PC-9 (cell line): ENCODE data around the gene MCRIP1. TPM values are rescaled to one million over a fixed set of nuclear protein-coding genes. Genes with fewer than 3 reads are reported as not detected.

ENCODE experiments used
- BruUV-seq: library from RNA; stranded (reverse); fragments of 400-500 nt; replicated peaks from 2 replicates; lab custom pipeline; 2021; lab: Mats Ljungman, UMichigan
- CTCF ChIA-PET: fragments of 300-600 bp; sonication (Branson Sonifier 250); formaldehyde crosslinking; loops from one replicate; lab custom pipeline; 2022; ENCODE audit warnings: antibody characterized with exemption; lab: Charles Lee
- POLR2A ChIA-PET: fragments of 300-600 bp; sonication (Branson Sonifier 250); formaldehyde crosslinking; loops from one replicate; lab custom pipeline; 2022; ENCODE audit warnings: antibody characterized with exemption; ENCODE audit not compliant: unreplicated experiment; lab: Charles Lee
- DNase-seq, 2 experiments: peaks; one replicate each; pipeline versions ENCODE4 v3.0.0 to v3.0.0-alpha.2; 2015 to 2022; ENCODE audit warnings: mixed read lengths in 1 of 2
- H2AFZ ChIP-seq: fragments of 200-600 bp; sonication (generic); 2 replicates; pipeline ENCODE4 v1.8.1; 2017; ENCODE audit warnings: antibody characterized with exemption
- H3F3A ChIP-seq: fragments of 200-600 bp; sonication (generic); 2 replicates; pipeline ENCODE4 v1.8.1; 2017; ENCODE audit warnings: antibody characterized with exemption, mild to moderate bottlenecking, low read depth; ENCODE audit not compliant: insufficient read depth
- H3K27ac ChIP-seq: fragments of 200-600 bp; sonication (generic); 2 replicates; pipeline ENCODE4 v1.6.1; 2016; ENCODE audit warnings: mixed run types
- H3K27me3 ChIP-seq: fragments of 200-600 bp; sonication (generic); 2 replicates; pipeline ENCODE4 v1.6.1; 2016; ENCODE audit warnings: low read depth, mixed run types; ENCODE audit not compliant: insufficient read depth
- H3K36me3 ChIP-seq: fragments of 200-600 bp; sonication (generic); 2 replicates; pipeline ENCODE4 v1.6.1; 2016; ENCODE audit warnings: low read depth, mixed run types
- H3K4me1 ChIP-seq: fragments of 200-600 bp; sonication (generic); replicated peaks from 2 replicates; pipeline ENCODE4 v1.6.1; 2016; ENCODE audit warnings: mixed run types; ENCODE audit not compliant: insufficient read depth
- H3K4me2 ChIP-seq: fragments of 200-600 bp; sonication (generic); 2 replicates; pipeline ENCODE4 v1.6.1; 2017; ENCODE audit warnings: mixed run types
- H3K4me3 ChIP-seq: fragments of 200-600 bp; sonication (generic); 2 replicates; pipeline ENCODE4 v1.6.1; 2016; ENCODE audit warnings: mixed run types
- H3K79me2 ChIP-seq: fragments of 200-600 bp; sonication (generic); 2 replicates; pipeline ENCODE4 v1.6.1; 2017; ENCODE audit warnings: low read depth, mixed run types
- H3K9me2 ChIP-seq: fragments of 200-600 bp; sonication (generic); 2 replicates; pipeline ENCODE4 v1.8.1; 2017; ENCODE audit warnings: mild to moderate bottlenecking; ENCODE audit not compliant: insufficient read depth
- H3K9me3 ChIP-seq: fragments of 200-600 bp; sonication (generic); 2 replicates; pipeline ENCODE4 v1.8.1; 2016; ENCODE audit warnings: low read depth; ENCODE audit not compliant: insufficient read depth
- H4K20me1 ChIP-seq: fragments of 200-600 bp; sonication (generic); 2 replicates; pipeline ENCODE4 v1.8.1; 2017; ENCODE audit not compliant: insufficient read depth
- EZH2 ChIP-seq: fragments of 200-600 bp; sonication (generic); IDR thresholded peaks from 2 replicates; pipeline ENCODE4 v1.8.0; 2017; ENCODE audit warnings: antibody characterized with exemption, low read depth
- intact Hi-C: fragments of 100-400 bp; cut with micrococcal nuclease; formaldehyde crosslinking; loops from one replicate; pipeline ENCODE4 v1.10.0; 2022; ENCODE audit not compliant: unreplicated experiment
- total RNA-seq: library from RNA; stranded (reverse); gene quantifications from 2 replicates; pipeline ENCODE4 v1.2.3, GENCODE V29; 2021
- TF ChIP-seq, protein P1 (sequence below): fragments of 200-600 bp; sonication (generic); conservative IDR thresholded peaks from 2 replicates; pipeline ENCODE4 v1.6.1; 2017; ENCODE audit warnings: mixed run types, antibody characterized with exemption, mild to moderate bottlenecking, moderate library complexity

Gene MCRIP1
- total RNA-seq, 1 experiment from 2014 or later, result 53.8 TPM

DNA sequence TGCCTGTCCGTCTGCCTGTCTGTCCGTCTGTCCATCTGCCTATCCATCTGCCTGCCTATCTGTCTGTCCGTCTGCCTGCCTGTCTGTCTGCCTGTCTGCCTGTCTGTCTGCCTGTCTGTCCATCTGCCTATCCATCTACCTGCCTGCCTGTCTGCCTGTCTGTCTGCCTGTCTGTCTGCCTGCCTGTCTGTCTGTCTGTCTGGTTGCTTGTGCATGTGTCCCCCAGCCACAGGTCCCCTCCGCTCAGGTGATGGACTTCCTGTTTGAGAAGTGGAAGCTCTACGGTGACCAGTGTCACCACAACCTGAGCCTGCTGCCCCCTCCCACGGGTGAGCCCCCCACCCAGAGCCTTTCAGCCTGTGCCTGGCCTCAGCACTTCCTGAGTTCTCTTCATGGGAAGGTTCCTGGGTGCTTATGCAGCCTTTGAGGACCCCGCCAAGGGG, 23.5 kb downstream of the MCRIP1 start:
- ChIA-PET CTCF (no interaction called here), POLR2A (no interaction called here)
- no peak for DNase-seq
- no peaks in the 10 kb centered on the region for H4K20me1 ChIP-seq
- no peak overlapping the region for H2AFZ ChIP-seq
- no peak overlapping the region for H3K27ac ChIP-seq
- H3K4me1 ChIP-seq, result no peaks in the 10 kb centered on the region
- no peak overlapping the region for H3K4me3 ChIP-seq
- H3K4me2 ChIP-seq, result no peak overlapping the region
- no peaks in the 10 kb centered on the region for H3K9me3 ChIP-seq
- no TSS peak for BruUV-seq
- H3K9me2 ChIP-seq, result no peaks in the 10 kb centered on the region
- H3F3A ChIP-seq, result no peaks in the 10 kb centered on the region
- intact Hi-C loops, result no loop called here
- no peaks in the 10 kb centered on the region for H3K79me2 ChIP-seq
- no peaks in the 10 kb centered on the region for H3K36me3 ChIP-seq
- peaks cover 33% of the 10 kb centered on the region; the same call in 1 of the 2 replicates for H3K27me3 ChIP-seq
- TF ChIP-seq EZH2, result no peak
- TF ChIP-seq, protein P1, sequence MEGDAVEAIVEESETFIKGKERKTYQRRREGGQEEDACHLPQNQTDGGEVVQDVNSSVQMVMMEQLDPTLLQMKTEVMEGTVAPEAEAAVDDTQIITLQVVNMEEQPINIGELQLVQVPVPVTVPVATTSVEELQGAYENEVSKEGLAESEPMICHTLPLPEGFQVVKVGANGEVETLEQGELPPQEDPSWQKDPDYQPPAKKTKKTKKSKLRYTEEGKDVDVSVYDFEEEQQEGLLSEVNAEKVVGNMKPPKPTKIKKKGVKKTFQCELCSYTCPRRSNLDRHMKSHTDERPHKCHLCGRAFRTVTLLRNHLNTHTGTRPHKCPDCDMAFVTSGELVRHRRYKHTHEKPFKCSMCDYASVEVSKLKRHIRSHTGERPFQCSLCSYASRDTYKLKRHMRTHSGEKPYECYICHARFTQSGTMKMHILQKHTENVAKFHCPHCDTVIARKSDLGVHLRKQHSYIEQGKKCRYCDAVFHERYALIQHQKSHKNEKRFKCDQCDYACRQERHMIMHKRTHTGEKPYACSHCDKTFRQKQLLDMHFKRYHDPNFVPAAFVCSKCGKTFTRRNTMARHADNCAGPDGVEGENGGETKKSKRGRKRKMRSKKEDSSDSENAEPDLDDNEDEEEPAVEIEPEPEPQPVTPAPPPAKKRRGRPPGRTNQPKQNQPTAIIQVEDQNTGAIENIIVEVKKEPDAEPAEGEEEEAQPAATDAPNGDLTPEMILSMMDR, result no peak

DNA sequence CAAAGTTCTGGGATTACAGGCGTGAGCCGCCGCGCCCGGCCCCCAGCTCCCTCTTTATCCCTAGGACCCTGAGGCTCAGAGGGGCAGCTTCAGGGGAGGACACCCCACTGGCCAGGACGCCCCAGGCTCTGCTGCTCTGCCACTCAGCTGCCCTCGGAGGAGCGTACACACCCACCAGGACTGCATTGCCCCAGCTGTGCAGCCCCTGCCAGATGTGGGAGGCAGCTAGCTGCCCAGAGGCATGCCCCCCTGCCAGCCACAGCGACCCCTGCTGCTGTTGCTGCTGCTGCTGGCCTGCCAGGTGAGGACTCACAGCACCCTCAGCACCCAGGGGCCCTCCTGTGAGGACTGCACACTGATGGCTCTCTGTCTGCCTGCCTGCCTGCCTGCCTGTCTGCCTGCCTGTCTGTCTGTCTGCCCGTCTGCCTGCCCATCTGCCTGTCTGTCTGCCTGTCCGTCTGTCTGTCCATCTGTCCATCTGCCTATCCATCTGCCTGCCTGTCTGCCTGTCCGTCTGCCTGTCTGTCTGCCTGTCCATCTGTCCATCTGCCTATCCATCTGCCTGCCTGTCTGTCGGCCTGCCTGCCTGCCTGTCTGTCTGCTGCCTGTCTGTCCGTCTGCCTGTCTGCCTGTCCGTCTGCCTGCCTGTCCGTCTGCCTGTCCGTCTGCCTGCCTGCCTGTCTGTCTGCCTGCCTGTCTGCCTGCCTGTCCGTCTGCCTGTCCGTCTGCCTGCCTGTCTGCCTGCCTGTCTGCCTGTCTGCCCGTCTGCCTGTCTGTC, 24.1 kb downstream of the MCRIP1 start:
- Histone ChIP-seq H3K27ac (no peak overlapping the region), H2AFZ (no peak overlapping the region), H3K4me1 (no peaks in the 10 kb centered on the region), H3K36me3 (no peaks in the 10 kb centered on the region), H3K79me2 (no peaks in the 10 kb centered on the region), H3K4me2 (no peak overlapping the region), H4K20me1 (no peaks in the 10 kb centered on the region), H3K9me3 (no peaks in the 10 kb centered on the region), H3K9me2 (no peaks in the 10 kb centered on the region), H3K27me3 (peaks cover 33% of the 10 kb centered on the region; the same call in 1 of the 2 replicates), H3K4me3 (no peak overlapping the region), H3F3A (no peaks in the 10 kb centered on the region)
- ChIA-PET POLR2A (interaction anchor here (0.7 kb wide), 1 partner anchor 65 kb away, joined by 25 read pairs; no protein-coding TSS in a partner anchor), CTCF (interaction anchor here (1.3 kb wide), 1 partner anchor 14 kb away, joined by 5 read pairs; no protein-coding TSS in a partner anchor)
- intact Hi-C loops, result no loop called here
- no peak for DNase-seq
- BruUV-seq, result no TSS peak
- TF ChIP-seq, protein P1, result no peak; the same call in 1 of the 2 replicates

DNA sequence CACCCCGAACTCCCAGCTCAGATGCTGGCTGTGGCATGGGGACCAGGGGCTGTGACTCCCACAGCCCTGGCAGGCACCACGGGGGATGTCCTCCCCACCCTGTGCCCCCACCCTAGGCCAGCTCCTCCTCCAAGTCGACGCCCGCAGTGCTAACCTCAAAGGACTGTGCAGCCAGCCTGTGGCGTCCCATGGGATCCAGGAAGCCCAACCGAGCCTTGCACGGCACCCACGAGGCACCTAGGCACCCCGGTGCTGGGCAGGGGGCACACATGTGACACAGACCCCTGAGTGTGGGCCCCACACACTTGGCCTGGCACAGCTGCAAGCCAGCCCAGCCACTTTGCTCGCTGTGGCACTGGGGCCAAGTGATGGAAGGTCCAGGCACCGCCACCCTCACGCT, 25.3 kb downstream of the MCRIP1 start:
- Histone ChIP-seq H3K36me3 (no peaks in the 10 kb centered on the region), H3K4me2 (no peak overlapping the region), H3K9me3 (no peaks in the 10 kb centered on the region), H3K79me2 (no peaks in the 10 kb centered on the region), H4K20me1 (no peaks in the 10 kb centered on the region), H3K27ac (no peak overlapping the region), H3K4me1 (no peaks in the 10 kb centered on the region), H3K27me3 (peaks cover 33% of the 10 kb centered on the region; the same call in 1 of the 2 replicates), H2AFZ (no peak overlapping the region), H3F3A (no peaks in the 10 kb centered on the region), H3K9me2 (no peaks in the 10 kb centered on the region), H3K4me3 (no peak overlapping the region)
- BruUV-seq, result no TSS peak
- intact Hi-C loops, result no loop called here
- ChIA-PET CTCF (interaction anchor here (1.3 kb wide), 1 partner anchor 13 kb away, joined by 5 read pairs; no protein-coding TSS in a partner anchor), POLR2A (no interaction called here)
- no peak for DNase-seq
- TF ChIP-seq, protein P1, result no peak
- TF ChIP-seq EZH2, result no peak
